Activated CD8-positive, alpha-beta memory T cell treated with anti-CD3 and anti-CD28 coated beads, Interleukin-2, amount 50 U/mL, for 1 hour (primary cell): ENCODE data around the gene SIGLEC1.

Experiments
- DNase-seq: peaks from one replicate; pipeline ENCODE4 v3.0.0-alpha.2; 2020; ENCODE audit errors: extremely low read depth

The SIGLEC1 gene

GRCh38 chr20:3728876-3729275 lies 16.5 kb upstream of the SIGLEC1 start:
- no peak for DNase-seq

- no peak for DNase-seq
These were observed 16.0 kb upstream of the SIGLEC1 start for GRCh38 chr20:3728354-3728753.

- no peak for DNase-seq
These were observed 15.1 kb upstream of the SIGLEC1 start for GRCh38 chr20:3727401-3728021.

GRCh38 chr20:3724356-3724755 lies 12.0 kb upstream of the SIGLEC1 start:
- DNase-seq = no peak

- no peak for DNase-seq
These were observed 10.9 kb upstream of the SIGLEC1 start for GRCh38 chr20:3723284-3723683.

GRCh38 chr20:3721912-3722311 lies 9.5 kb upstream of the SIGLEC1 start:
- no peak for DNase-seq

- no peak for DNase-seq
These were observed 8.2 kb upstream of the SIGLEC1 start for GRCh38 chr20:3720626-3721025.

GRCh38 chr20:3720068-3720467 lies 7.7 kb upstream of the SIGLEC1 start:
- DNase-seq = no peak

GRCh38 chr20:3719046-3719445 lies 6.6 kb upstream of the SIGLEC1 start:
- no peak for DNase-seq

- no peak for DNase-seq
These were observed 3.9 kb upstream of the SIGLEC1 start for GRCh38 chr20:3716195-3716834.

GRCh38 chr20:3714092-3714491 lies 1.7 kb upstream of the SIGLEC1 start:
- DNase-seq = no peak

GRCh38 chr20:3711484-3711941 lies 887 bp downstream of the SIGLEC1 start:
- no peak for DNase-seq

GRCh38 chr20:3710703-3711483 lies 1.5 kb downstream of the SIGLEC1 start:
- peak; percentile 4 for DNase-seq

- no peak for DNase-seq
These were observed 2.4 kb downstream of the SIGLEC1 start for GRCh38 chr20:3710011-3710466.

- DNase-seq = no peak
These were observed 4.9 kb downstream of the SIGLEC1 start for GRCh38 chr20:3707508-3707899.

GRCh38 chr20:3706774-3707507 lies 5.5 kb downstream of the SIGLEC1 start:
- no peak for DNase-seq

GRCh38 chr20:3705970-3706739 lies 6.2 kb downstream of the SIGLEC1 start:
- DNase-seq = no peak

- no peak for DNase-seq
These were observed 6.9 kb downstream of the SIGLEC1 start for GRCh38 chr20:3705491-3705969.

- DNase-seq = no peak
These were observed 8.3 kb downstream of the SIGLEC1 start for GRCh38 chr20:3704087-3704486.

GRCh38 chr20:3702611-3703391 lies 9.6 kb downstream of the SIGLEC1 start:
- no peak for DNase-seq
